ENCODE measurements around the gene YIPF3.
"Not testable (repeated sequence)": the region's sequence is repeated elsewhere in the genome, so short reads cannot be mapped to it uniquely, and the experiment has no call there.

YIPF3 gene

GRCh38 chr6:43491750-43492661 is 24.7 kb downstream of the YIPF3 start:
- no peak for DNase-seq

DNA sequence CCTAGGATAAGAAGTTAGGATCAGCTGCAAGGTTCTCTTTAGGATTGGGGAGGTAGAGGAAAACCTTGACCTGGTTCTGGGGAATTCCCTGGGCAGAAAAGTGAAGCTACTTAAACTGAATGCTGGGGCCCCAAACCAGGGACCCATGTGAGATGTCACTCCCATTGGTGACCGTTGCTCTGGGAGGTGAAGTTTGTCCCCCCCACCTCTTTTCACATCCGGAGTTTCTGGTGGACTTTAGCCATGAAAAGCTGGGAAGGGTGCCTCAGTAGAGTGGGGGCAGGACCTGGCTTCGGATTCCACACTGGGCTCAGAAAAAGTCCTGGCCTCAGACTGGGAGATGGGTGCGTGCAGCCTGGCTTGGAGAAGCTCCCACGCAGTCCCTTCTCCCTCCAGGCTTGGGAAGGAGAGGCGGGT is 26.2 kb downstream of the YIPF3 start:
- no peak for DNase-seq

- no peak for DNase-seq
Observed at GRCh38 chr6:43489277-43490072, 27.3 kb downstream of the YIPF3 start.

DNA sequence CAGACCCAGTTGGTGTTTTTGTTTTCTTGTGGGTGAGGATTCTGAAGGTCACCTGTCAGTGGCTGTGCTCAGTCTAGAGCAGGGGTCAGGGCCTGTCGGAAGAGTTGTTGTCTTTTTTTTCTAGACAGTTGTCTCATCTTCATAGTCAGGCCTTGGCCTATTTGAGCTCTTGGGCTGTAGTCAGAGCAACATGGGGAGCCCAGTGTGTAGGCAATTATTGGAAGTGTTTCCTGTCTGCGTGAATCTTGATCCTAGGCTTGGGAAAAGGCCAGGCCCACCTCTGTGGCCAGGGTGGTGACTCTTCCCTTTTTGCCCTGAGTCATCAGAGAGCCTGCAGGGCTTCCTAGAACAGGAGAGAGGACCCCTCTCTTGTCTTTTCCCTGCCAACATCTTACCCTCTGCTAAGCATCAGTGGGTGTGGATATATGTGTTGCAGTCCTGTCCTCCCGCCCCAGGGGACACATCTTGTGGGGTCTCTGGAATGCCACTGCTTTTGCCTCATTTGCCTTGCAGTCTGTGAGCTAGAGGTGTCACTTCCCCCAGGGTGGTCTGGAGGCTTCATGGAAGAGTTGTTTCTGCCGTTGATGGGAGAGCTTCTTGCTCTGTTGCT is 28.0 kb downstream of the YIPF3 start:
- DNase-seq: no peak

- DNase-seq: no peak
Observed at GRCh38 chr6:43481591-43482236, 35.0 kb downstream of the YIPF3 start.

GRCh38 chr6:43481075-43481474 is 35.7 kb downstream of the YIPF3 start:
- DNase-seq: peak; percentile 26

DNA sequence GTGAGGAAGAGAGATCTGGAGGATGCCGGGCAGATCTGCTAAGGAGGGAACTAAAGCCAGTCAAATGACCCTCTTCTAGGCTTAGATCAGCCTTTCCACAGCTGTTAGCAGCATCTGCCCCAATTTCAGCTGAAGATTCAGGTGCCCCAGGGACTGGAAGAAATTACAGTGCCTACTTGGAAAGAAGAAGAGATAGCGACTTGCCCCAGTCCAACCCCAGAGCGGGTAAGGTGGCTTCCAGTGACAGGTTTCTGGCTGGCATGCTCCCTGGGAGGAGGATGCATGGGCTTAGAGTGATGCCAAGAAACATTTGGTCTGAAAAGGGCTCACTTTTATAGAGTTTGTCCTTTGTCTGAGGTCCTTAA is 38.7 kb downstream of the YIPF3 start:
- DNase-seq: no peak

DNA sequence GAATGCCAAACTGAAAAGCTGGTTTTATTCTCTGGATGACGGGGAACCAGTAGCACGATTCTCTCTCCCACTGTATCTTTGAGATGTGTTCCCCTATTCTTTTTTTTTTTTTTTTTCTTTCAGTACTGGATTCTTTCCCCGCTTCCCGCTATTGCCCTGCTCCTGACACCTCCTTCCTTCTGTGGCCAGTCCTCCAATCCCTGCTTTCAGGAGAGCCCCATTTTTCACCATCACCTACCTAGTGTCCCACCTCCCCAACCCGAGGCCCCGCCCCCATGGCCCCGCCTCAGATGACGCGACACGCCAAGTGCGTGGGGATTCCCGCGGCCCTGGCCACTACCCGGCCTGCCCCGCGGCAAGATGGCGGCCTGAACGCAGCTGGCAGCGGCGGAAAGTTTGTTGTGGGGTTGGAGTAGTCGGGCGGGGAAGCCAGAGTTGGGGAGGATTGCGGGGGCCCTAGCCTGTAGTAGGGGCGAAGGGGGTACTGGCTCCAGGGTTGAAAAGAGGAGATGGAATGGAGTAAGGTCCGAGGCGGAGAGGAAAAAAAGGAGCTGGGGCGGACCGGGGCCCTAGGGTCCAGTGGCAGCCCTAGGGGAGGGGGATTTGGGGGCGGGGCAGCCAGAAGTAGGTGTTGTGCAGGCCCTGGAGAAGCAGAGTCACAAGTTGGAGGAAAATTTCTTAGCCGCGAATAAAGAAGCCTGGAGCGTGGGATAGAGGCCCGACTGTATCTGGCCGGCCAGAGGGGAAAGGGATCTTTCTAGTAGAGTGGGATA is 39.3 kb downstream of the YIPF3 start, which contains the start of gene TJAP1:
TSS of gene TJAP1 (plus strand) at position 336 of the 773 bp plus-strand sequence. CDS start 21,432 bp downstream, outside the sequence.
- peak; percentile 99 for DNase-seq

- no peak for DNase-seq
Observed at GRCh38 chr6:43476746-43477145, 40.0 kb downstream of the YIPF3 start.

DNA sequence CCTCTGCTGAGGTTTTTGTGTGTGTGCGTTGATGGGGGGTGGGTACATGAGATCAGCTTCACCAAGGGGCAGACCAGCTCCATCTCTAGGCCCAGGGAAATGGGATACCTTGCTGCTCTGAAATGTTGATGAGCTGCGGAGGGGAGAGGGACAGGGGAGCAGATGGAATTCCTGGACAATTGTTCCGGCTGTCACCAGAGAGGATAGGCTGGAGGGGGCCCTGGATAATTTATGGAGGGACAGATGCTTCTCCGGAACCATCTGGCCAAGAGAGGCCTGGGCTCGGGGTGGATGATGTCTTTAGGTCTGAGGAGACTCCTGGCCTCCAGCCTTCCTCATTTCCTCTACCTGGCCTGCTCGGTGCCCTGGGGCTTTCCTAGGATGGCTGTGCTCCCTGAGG is 41.2 kb downstream of the YIPF3 start:
- no peak for DNase-seq

GRCh38 chr6:43472515-43472914 is 44.2 kb downstream of the YIPF3 start:
- no peak for DNase-seq

DNA sequence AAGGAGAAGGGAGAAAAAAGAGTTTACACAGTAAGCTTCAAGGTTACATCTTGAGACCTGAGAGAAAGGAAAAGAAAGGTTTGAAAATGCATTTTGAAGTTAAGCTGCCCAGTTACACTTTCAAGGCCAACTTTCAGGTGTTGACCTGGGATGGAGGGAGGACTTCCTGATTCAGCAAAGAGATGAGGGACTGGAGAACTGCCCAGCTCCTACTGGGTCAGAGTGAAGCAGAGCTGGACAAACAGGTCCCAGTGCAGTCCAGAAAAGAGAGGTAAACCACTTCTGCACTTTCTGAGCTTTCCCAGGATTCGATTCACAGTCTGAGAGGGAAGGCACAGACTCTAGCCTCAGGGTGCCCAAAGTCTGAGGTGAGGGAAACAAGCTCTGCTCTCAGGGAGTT is 45.3 kb downstream of the YIPF3 start:
- DNase-seq: no peak

GRCh38 chr6:43469947-43470346 is 46.8 kb downstream of the YIPF3 start:
- DNase-seq: no peak

DNA sequence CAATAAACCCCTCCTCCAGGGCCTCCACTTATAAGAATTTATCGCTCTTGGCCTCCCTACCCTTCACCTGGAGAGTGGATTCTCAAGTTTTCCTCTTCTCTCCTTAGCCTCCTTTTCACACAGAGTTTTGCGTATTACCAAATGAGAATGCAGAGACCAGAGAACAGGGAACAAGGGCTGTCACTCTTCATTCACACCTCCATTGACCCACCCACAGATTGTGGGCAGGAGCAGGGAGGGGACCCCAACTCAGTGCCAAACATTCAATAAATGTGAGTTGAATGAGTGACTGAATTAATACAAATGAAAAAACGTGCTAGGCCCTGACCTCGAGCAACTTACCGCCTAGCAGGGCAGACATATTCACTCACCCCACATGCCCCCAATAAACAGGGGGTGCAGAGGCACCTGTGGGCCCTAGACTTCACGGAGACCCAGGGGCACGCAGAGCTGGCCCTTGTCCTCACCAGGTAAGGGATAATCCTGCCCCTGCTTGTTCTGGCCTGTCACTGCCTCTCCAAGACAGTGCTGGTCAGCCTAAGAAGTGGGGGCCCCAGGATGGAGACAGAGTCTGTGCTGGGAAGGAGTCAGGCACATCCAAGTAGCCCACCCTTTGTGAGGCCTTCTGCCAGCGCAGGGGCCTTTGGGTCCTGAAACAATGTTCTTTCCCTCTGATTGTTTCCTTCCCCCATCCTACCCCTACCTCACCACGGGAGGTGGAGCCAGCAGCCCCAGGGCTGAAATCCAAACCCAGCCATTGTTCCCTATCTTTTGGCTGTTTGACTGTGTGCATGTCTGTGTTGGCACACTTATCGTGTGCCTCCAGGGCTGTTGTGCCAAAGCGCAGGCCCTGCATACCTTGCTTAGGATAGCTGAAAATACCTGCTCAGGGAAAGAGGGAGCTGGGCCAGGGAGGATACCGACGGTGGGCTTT is 47.7 kb downstream of the YIPF3 start:
- DNase-seq: no peak

DNA sequence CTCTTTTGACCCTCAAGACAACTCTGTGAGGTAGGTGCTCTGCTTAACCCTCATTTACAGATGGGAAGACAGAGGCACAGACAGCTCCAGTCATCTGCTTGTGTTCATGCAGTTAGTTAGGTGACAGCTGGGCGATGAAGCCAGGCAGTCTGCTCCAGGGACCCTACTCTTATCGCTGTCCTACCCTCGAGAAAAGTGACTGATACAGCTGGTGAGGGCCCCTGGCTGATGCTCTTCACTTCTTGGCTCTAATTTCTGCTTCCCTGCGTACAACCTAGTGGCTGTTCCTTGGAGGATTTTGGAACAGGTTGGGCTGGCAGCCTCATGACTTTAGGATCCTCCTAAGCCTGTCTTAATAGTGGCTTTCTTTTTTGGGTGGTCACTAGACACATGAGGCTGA is 48.5 kb downstream of the YIPF3 start:
- DNase-seq: no peak

- no peak for DNase-seq
Observed at GRCh38 chr6:43467752-43468151, 49.0 kb downstream of the YIPF3 start.

GRCh38 chr6:43467265-43467664 is 49.5 kb downstream of the YIPF3 start:
- DNase-seq: not testable (repeated sequence)

- no peak for DNase-seq
Observed at GRCh38 chr6:43465948-43466347, 50.8 kb downstream of the YIPF3 start.

- no peak for DNase-seq
Observed at GRCh38 chr6:43464337-43464736, 52.4 kb downstream of the YIPF3 start.

GRCh38 chr6:43461936-43462335 is 54.8 kb downstream of the YIPF3 start:
- no peak for DNase-seq

All from activated CD4-positive, alpha-beta T cell treated with anti-CD3 and anti-CD28 coated beads for 48 hours (primary cell).